Measurements from ENCODE around the gene SPDYE4.
A peak's percentile ranks its signal among the peaks of the same experiment; 100 is the strongest.

Gene SPDYE4

GRCh38 chr17:8785547-8786413, 27.4 kb upstream of the SPDYE4 start:
- DNase-seq (ENCODE audit: low spot score), result peak; percentile 56

- no peak for DNase-seq (ENCODE audit: low spot score)
Measured at GRCh38 chr17:8782176-8782575, 23.8 kb upstream of the SPDYE4 start.

- DNase-seq (ENCODE audit: low spot score), result no peak
Measured at GRCh38 chr17:8781776-8782175, 23.4 kb upstream of the SPDYE4 start.

- no peak for DNase-seq (ENCODE audit: low spot score)
Measured at GRCh38 chr17:8776881-8777280, 18.5 kb upstream of the SPDYE4 start.

- DNase-seq (ENCODE audit: low spot score), result no peak
Measured at GRCh38 chr17:8776248-8776647, 17.9 kb upstream of the SPDYE4 start.

GRCh38 chr17:8766731-8767130, 8.4 kb upstream of the SPDYE4 start:
- no peak for DNase-seq (ENCODE audit: low spot score)

GRCh38 chr17:8762012-8762411, 3.7 kb upstream of the SPDYE4 start:
- no peak for DNase-seq (ENCODE audit: low spot score)

GRCh38 chr17:8757189-8757588, 1.2 kb downstream of the SPDYE4 start:
- no peak for DNase-seq (ENCODE audit: low spot score)

- no peak for DNase-seq (ENCODE audit: low spot score)
Measured at GRCh38 chr17:8755590-8756255, 2.6 kb downstream of the SPDYE4 start.

GRCh38 chr17:8754890-8755289, 3.5 kb downstream of the SPDYE4 start:
- DNase-seq (ENCODE audit: low spot score), result no peak

GRCh38 chr17:8753976-8754440, 4.3 kb downstream of the SPDYE4 start:
- peak; percentile 20 for DNase-seq (ENCODE audit: low spot score)

GRCh38 chr17:8753136-8753975, 5.0 kb downstream of the SPDYE4 start:
- no peak for DNase-seq (ENCODE audit: low spot score)

- DNase-seq (ENCODE audit: low spot score), result no peak
Measured at GRCh38 chr17:8749616-8750015, 8.7 kb downstream of the SPDYE4 start.

GRCh38 chr17:8747742-8748141, 10.6 kb downstream of the SPDYE4 start:
- DNase-seq (ENCODE audit: low spot score), result no peak

- no peak for DNase-seq (ENCODE audit: low spot score)
Measured at GRCh38 chr17:8746501-8747236, 11.7 kb downstream of the SPDYE4 start.

- peak; percentile 58 for DNase-seq (ENCODE audit: low spot score)
Measured at GRCh38 chr17:8745586-8746500, 12.5 kb downstream of the SPDYE4 start.

GRCh38 chr17:8744086-8744785, 14.1 kb downstream of the SPDYE4 start:
- DNase-seq (ENCODE audit: low spot score), result no peak

GRCh38 chr17:8742819-8743218, 15.5 kb downstream of the SPDYE4 start:
- DNase-seq (ENCODE audit: low spot score), result no peak

- DNase-seq (ENCODE audit: low spot score), result no peak
Measured at GRCh38 chr17:8742274-8742673, 16.1 kb downstream of the SPDYE4 start.

- DNase-seq (ENCODE audit: low spot score), result no peak
Measured at GRCh38 chr17:8741771-8742170, 16.6 kb downstream of the SPDYE4 start.

All from LoVo (cell line).